ENCODE results near the gene PARD3.

DNA sequence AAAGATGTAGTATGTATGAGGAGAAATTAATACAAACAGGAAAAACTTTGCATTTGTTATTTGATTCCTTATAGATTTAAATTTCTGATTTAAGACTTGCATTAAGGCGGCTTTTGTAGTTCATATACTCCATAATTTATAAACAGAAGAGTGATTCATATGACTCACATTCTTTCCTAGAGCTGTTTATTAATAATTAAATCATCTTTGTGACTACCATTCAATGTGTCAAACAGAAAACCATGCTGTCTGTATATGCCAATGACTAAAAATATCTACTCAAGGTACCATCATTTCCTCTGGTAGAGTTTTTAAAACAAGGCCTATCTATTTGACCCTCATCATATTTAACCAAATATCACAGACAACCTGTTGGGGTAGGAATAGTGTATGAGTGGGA, 501.7 kb downstream of the PARD3 start:
- TF ChIP-seq, protein P1, sequence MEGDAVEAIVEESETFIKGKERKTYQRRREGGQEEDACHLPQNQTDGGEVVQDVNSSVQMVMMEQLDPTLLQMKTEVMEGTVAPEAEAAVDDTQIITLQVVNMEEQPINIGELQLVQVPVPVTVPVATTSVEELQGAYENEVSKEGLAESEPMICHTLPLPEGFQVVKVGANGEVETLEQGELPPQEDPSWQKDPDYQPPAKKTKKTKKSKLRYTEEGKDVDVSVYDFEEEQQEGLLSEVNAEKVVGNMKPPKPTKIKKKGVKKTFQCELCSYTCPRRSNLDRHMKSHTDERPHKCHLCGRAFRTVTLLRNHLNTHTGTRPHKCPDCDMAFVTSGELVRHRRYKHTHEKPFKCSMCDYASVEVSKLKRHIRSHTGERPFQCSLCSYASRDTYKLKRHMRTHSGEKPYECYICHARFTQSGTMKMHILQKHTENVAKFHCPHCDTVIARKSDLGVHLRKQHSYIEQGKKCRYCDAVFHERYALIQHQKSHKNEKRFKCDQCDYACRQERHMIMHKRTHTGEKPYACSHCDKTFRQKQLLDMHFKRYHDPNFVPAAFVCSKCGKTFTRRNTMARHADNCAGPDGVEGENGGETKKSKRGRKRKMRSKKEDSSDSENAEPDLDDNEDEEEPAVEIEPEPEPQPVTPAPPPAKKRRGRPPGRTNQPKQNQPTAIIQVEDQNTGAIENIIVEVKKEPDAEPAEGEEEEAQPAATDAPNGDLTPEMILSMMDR (IDR thresholded peaks at IDR 0.05) = no peak
- TF ChIP-seq POLR2A (IDR thresholded peaks at IDR 0.05) = no peak
